Measurements from ENCODE around the gene PRKN. TPM values are rescaled to one million over a fixed set of nuclear protein-coding genes. Genes with fewer than 3 reads are reported as not detected.
A peak's percentile ranks its signal among the peaks of the same experiment; 100 is the strongest.

PRKN gene
- total and polyA plus RNA-seq, 2 experiments from 2014 or later: 0.10 to 0.84 TPM

- H3K79me2 ChIP-seq (replicated peaks; ENCODE audit: insufficient read depth): no peaks in the 10 kb centered on the region
- ATAC-seq (peak; percentile 64; the same call in 2 of the 3 replicates), DNase-seq (ENCODE audit: low spot score) (peak; percentile 14)
- Mint-ChIP-seq H3K4me1 (peaks cover 17% of the 10 kb centered on the region), H3K36me3 (ENCODE audit: low read depth) (no peaks in the 10 kb centered on the region), H3K27ac (peak overlapping the region; percentile 37), H3K4me3 (no peak overlapping the region), H3K27me3 (ENCODE audit: insufficient read depth, low read depth, poor library complexity) (no peaks in the 10 kb centered on the region), H3K9me3 (peaks cover 3% of the 10 kb centered on the region; the same call in 1 of the 3 replicates)
- no peak overlapping the region for H3K4me3 ChIP-seq
- no peak overlapping the region for H3K4me2 ChIP-seq
- no peak overlapping the region for H2AFZ ChIP-seq
- H3F3A ChIP-seq (replicated peaks; ENCODE audit: low read depth): no peaks in the 10 kb centered on the region
- no peaks in the 10 kb centered on the region for H3K27me3 ChIP-seq (ENCODE audit: insufficient read depth)
- no peaks in the 10 kb centered on the region for H3K36me3 ChIP-seq (ENCODE audit: insufficient read depth)
- 0 out of 2 replicates have a peak overlapping the region, but pooled peaks have one; percentile 5 for H3K27ac ChIP-seq (ENCODE audit: low read depth)
- 0 out of 2 replicates have a peak, but pooled peaks cover 12% of the 10 kb centered on the region for H3K4me1 ChIP-seq (ENCODE audit: insufficient read depth)
- peaks cover 4% of the 10 kb centered on the region; the same call in 1 of the 2 replicates for H3K9me2 ChIP-seq (ENCODE audit: insufficient read depth)
- TF ChIP-seq POLR2AphosphoS5 (IDR thresholded peaks at IDR 0.05; ENCODE audit: low read depth): no peak
- no peak for TF ChIP-seq CTCF (conservative IDR thresholded peaks at IDR 0.05; ENCODE audit: low read depth in 2 of 2)
- no peak for TF ChIP-seq REST (IDR thresholded peaks at IDR 0.05; ENCODE audit: unreplicated experiment)
- no peak for TF ChIP-seq NANOG (IDR thresholded peaks at IDR 0.05; ENCODE audit: borderline replicate concordance)
- no peak for TF ChIP-seq EZH2 (IDR thresholded peaks at IDR 0.05; ENCODE audit: low read depth, unreplicated experiment)
- no peak for TF ChIP-seq ZNF462 (CRISPR knock-in tag; IDR thresholded peaks at IDR 0.05)
- TF ChIP-seq CREB1 (CRISPR knock-in tag; IDR thresholded peaks at IDR 0.05; ENCODE audit: low read depth): no peak
- no peaks in the 10 kb centered on the region for H4K20me1 ChIP-seq (replicated peaks; ENCODE audit: insufficient read depth)
These were observed 577.3 kb downstream of the PRKN start for GRCh38 chr6:162150295-162150694.

Data from GM23338 (cell line).